Endothelial cell of umbilical vein (primary cell): ENCODE data around the gene CLNS1A. TPM values are rescaled to one million over a fixed set of nuclear protein-coding genes. Genes with fewer than 3 reads are reported as not detected.

Experiments
- BruUV-seq: library from RNA; stranded (reverse); fragments of 400-500 nt; replicated peaks from 2 replicates; lab custom pipeline; 2021; lab: Mats Ljungman, UMichigan
- CTCF ChIA-PET: fragments of 300-600, 350-600 bp; sonication (Branson Sonifier 250); formaldehyde crosslinking; loops from one replicate; lab custom pipeline; 2021; ENCODE audit warnings: antibody characterized with exemption, inconsistent platforms; lab: Charles Lee
- POLR2A ChIA-PET: fragments of 300-600, 350-600 bp; sonication (Branson Sonifier 250); formaldehyde crosslinking; loops from one replicate; lab custom pipeline; 2021; ENCODE audit warnings: antibody characterized with exemption, inconsistent platforms; lab: Charles Lee
- DNase-seq: peaks from one replicate; pipeline ENCODE4 v3.0.0-alpha.2; 2011; ENCODE audit warnings: low read depth, low spot score
- FAIRE-seq: peaks from 2 replicates; lab custom pipeline; 2011; peaks lifted over from hg19 to GRCh38; lab: Jason Lieb, UNC
- H2AFZ ChIP-seq: 2 replicates; pipeline ENCODE4 v1.6.0; 2012; ENCODE audit warnings: low read depth, low read length, control low read depth, inconsistent platforms
- H3K27ac ChIP-seq: 2 replicates; pipeline ENCODE4 v1.5.1; 2011; ENCODE audit warnings: low read depth, mild to moderate bottlenecking, control low read depth, low read length, moderate library complexity; ENCODE audit not compliant: insufficient read depth
- H3K27me3 ChIP-seq, 2 experiments: 2 replicates each; pipeline versions ENCODE4 v1.6.0 to v1.6.1; 2011; ENCODE audit warnings: low read length in 2 of 2, mixed read lengths in 1 of 2; ENCODE audit not compliant: control insufficient read depth in 2 of 2, insufficient read depth in 2 of 2
- H3K36me3 ChIP-seq, 2 experiments: 2 replicates in 1 of 2; 3 replicates in 1 of 2; pipeline ENCODE4 v1.5.1; 2011; ENCODE audit warnings: low read length in 2 of 2, mild to moderate bottlenecking in 1 of 2, moderate library complexity in 1 of 2; ENCODE audit not compliant: control insufficient read depth in 2 of 2, insufficient read depth in 2 of 2; ENCODE audit errors: extremely low read depth in 1 of 2
- H3K4me1 ChIP-seq: 3 replicates; pipeline ENCODE4 v1.5.1; 2011; ENCODE audit warnings: mild to moderate bottlenecking, low read length; ENCODE audit not compliant: control insufficient read depth, insufficient read depth; ENCODE audit errors: extremely low read depth
- H3K4me2 ChIP-seq: 2 replicates; pipeline ENCODE4 v1.6.1; 2011; ENCODE audit warnings: low read length, control low read depth, mixed read lengths; ENCODE audit not compliant: insufficient read depth
- H3K4me3 ChIP-seq, 3 experiments: fragments of 200-600 bp in 1 of 3; sonication (generic), shearing (Covaris generic) in 1 of 3; replicated peaks in 1 of 3; 2 replicates each; pipeline ENCODE4 v1.5.1; 2011 to 2016; ENCODE audit warnings: control low read depth in 3 of 3, low read length in 3 of 3, mild to moderate bottlenecking in 2 of 3, inconsistent platforms in 1 of 3, low read depth in 1 of 3, moderate library complexity in 1 of 3; ENCODE audit not compliant: insufficient read depth in 1 of 3
- H3K79me2 ChIP-seq: 2 replicates; pipeline ENCODE4 v1.6.0; 2012; ENCODE audit warnings: low read length, inconsistent platforms; ENCODE audit not compliant: control insufficient read depth, insufficient read depth
- H3K9ac ChIP-seq: replicated peaks from 2 replicates; pipeline ENCODE3; 2011; ENCODE audit warnings: low read length, control low read depth; ENCODE audit not compliant: insufficient read depth; ENCODE audit errors: extremely low read depth
- H3K9me1 ChIP-seq: replicated peaks from 3 replicates; pipeline ENCODE4 v1.6.0; 2011; ENCODE audit warnings: mild to moderate bottlenecking, low read length; ENCODE audit not compliant: control insufficient read depth, insufficient read depth; ENCODE audit errors: extremely low read depth
- H3K9me3 ChIP-seq: replicated peaks from 2 replicates; pipeline ENCODE4 v1.5.1; 2012; ENCODE audit warnings: low read length, inconsistent platforms; ENCODE audit not compliant: control insufficient read depth, insufficient read depth
- H4K20me1 ChIP-seq: replicated peaks from 2 replicates; pipeline ENCODE3; 2011; ENCODE audit warnings: mild to moderate bottlenecking, low read length; ENCODE audit not compliant: control insufficient read depth, insufficient read depth; ENCODE audit errors: extremely low read depth
- CTCF ChIP-seq, 2 donors: IDR thresholded peaks; 1 replicate in 1 of 2; 2 replicates in 1 of 2; pipeline ENCODE4 v1.5.1; 2011; ENCODE audit warnings: low read length in 2 of 2, mild to moderate bottlenecking in 2 of 2, moderate library complexity in 2 of 2, control low read depth in 1 of 2, inconsistent platforms in 1 of 2, low read depth in 1 of 2; ENCODE audit not compliant: insufficient read depth in 1 of 2; ENCODE audit errors: extremely low read depth in 1 of 2
- EZH2 ChIP-seq: IDR thresholded peaks from 2 replicates; pipeline ENCODE4 v1.6.1; 2012; ENCODE audit warnings: borderline replicate concordance, low read depth, mild to moderate bottlenecking, moderate library complexity, low read length, inconsistent platforms; ENCODE audit not compliant: severe bottlenecking
- FOS ChIP-seq: IDR thresholded peaks from 2 replicates; pipeline ENCODE4 v1.6.1; 2011; ENCODE audit warnings: mild to moderate bottlenecking, low read length, moderate library complexity, borderline replicate concordance; ENCODE audit not compliant: insufficient read depth
- GATA2 ChIP-seq: IDR thresholded peaks from 2 replicates; pipeline ENCODE4 v1.7.0; 2011; ENCODE audit warnings: low read depth, mild to moderate bottlenecking, moderate library complexity, mixed read lengths, low read length; ENCODE audit not compliant: insufficient read length, insufficient read depth
- JUN ChIP-seq: IDR thresholded peaks from 2 replicates; pipeline ENCODE4 v1.6.1; 2011; ENCODE audit warnings: borderline replicate concordance, low read depth; ENCODE audit not compliant: insufficient read length, insufficient read depth
- MAX ChIP-seq: IDR thresholded peaks from 2 replicates; pipeline ENCODE4 v1.6.1; 2011; ENCODE audit not compliant: insufficient read depth, insufficient read length
- MYC ChIP-seq: IDR thresholded peaks from one replicate; pipeline ENCODE4 v1.6.1; 2011; ENCODE audit warnings: mild to moderate bottlenecking, low read depth, low read length
- POLR2A ChIP-seq: IDR thresholded peaks from 2 replicates; pipeline ENCODE4 v1.6.1; 2012; ENCODE audit warnings: low read depth, mild to moderate bottlenecking, control low read depth, low read length
- POLR2AphosphoS5 ChIP-seq: IDR thresholded peaks from 2 replicates; pipeline ENCODE4 v1.6.1; 2012; ENCODE audit warnings: low read depth, mild to moderate bottlenecking, control low read depth, low read length, moderate library complexity; ENCODE audit not compliant: insufficient read depth
- dilution Hi-C: fragments of 300-500 bp; cut with MboI; formaldehyde crosslinking; loops from one replicate; pipeline ENCODE4 v1.15.0; 2019; ENCODE audit warnings: low sequenced_read_pairs; ENCODE audit not compliant: extremely low pct_ligation_motif_present
- intact Hi-C: fragments of 100-400 bp; cut with micrococcal nuclease; formaldehyde crosslinking; loops from one replicate; pipeline ENCODE4 v1.10.0; 2022
- polyA plus RNA-seq, 4 experiments: library from polyadenylated mRNA; depleted of rRNA in 3 of 4; stranded (reverse) in 3 of 4; unstranded in 1 of 4; fragments of >200 nt; gene quantifications; 2 replicates each; pipeline versions ENCODE4 v1.2.1 to v1.2.3, GENCODE V29; 2011 to 2012; ENCODE audit warnings: missing spikeins in 1 of 4
- total RNA-seq: library from RNA; stranded (reverse); gene quantifications from 2 replicates; pipeline ENCODE4 v1.2.3, GENCODE V29; 2021

Gene CLNS1A
- total and polyA plus RNA-seq, 2 donors (not counting 3 experiments of a cell fraction or from before 2014, with no cell fraction given): 84.5 to 99.7 TPM

GRCh38 chr11:77609234-77609633 lies 28.4 kb downstream of the CLNS1A start:
- Histone ChIP-seq H3K9me3 (no peaks in the 10 kb centered on the region), H3K9ac (no peak overlapping the region), H3K4me2 (no peak overlapping the region), H3K36me3 (peaks cover 0 to 4% of the 10 kb centered on the region in 2 experiments), H3K4me1 (peaks cover 2% of the 10 kb centered on the region), H3K9me1 (no peaks in the 10 kb centered on the region), H3K4me3 (no peak overlapping the region), H3K79me2 (no peaks in the 10 kb centered on the region), H4K20me1 (no peaks in the 10 kb centered on the region), H3K27me3 (no peaks in the 10 kb centered on the region), H3K27ac (no peak overlapping the region), H2AFZ (no peak overlapping the region)
- ChIA-PET CTCF (interaction anchor here (2.2 kb wide), 1 partner anchor 10 kb away, joined by 14 read pairs; no protein-coding TSS in a partner anchor), POLR2A (interaction anchor here (0.6 kb wide), 1 partner anchor 266 kb away, joined by 4 read pairs; no protein-coding TSS in a partner anchor)
- DNase-seq (peak; percentile 39), FAIRE-seq (no peak)
- no TSS peak for BruUV-seq
- dilution Hi-C loops: no loop called here
- intact Hi-C loops: no loop called here
- TF ChIP-seq MAX (no peak), GATA2 (no peak), CTCF (IDR thresholded peaks at IDR 0.05; ENCODE audit: extremely low read depth in 1 of 2, insufficient read depth in 1 of 2, low read depth in 1 of 2, low read length in 2 of 2) (no peak), JUN (no peak), POLR2A (no peak), MYC (no peak), POLR2AphosphoS5 (no peak), EZH2 (no peak), FOS (no peak)
